HG02943 (cell line): Measurements from ENCODE around the gene MYDGF.

Experiments used
- ATAC-seq: cut with Tn5 transposase; IDR thresholded peaks from one replicate; pipeline ENCODE4 v1.9.1; 2021; ENCODE audit warnings: mild to moderate bottlenecking, low read depth, moderate library complexity; ENCODE audit not compliant: unreplicated experiment

MYDGF gene

GRCh38 chr19:4619668-4620294 is 50.4 kb downstream of the MYDGF start:
- ATAC-seq, result no peak

GRCh38 chr19:4618019-4618418 is 52.1 kb downstream of the MYDGF start:
- no peak for ATAC-seq

GRCh38 chr19:4613254-4613751 is 56.8 kb downstream of the MYDGF start:
- no peak for ATAC-seq

GRCh38 chr19:4609878-4610511 is 60.1 kb downstream of the MYDGF start:
- ATAC-seq, result no peak
